ENCODE measurements around the gene CFAP52. TPM values are rescaled to one million over a fixed set of nuclear protein-coding genes. Genes with fewer than 3 reads are reported as not detected.

Gene CFAP52
- under 0.01 TPM in 1 of 2 replicates, not detected in the other for total RNA-seq (2012; rRNA removed)

- H3K4me2 ChIP-seq (ENCODE audit: low read length): peak within 1 kb of the TSS; percentile 94
- no peaks in the 10 kb centered on the region for H3K27me3 ChIP-seq (ENCODE audit: control insufficient read depth, insufficient read depth, low read length)
- peak within 1 kb of the TSS; percentile 87 for H3K9ac ChIP-seq (ENCODE audit: low read depth, low read length)
- peaks cover 6% of the 10 kb centered on the region for H3K4me1 ChIP-seq (ENCODE audit: control insufficient read depth, insufficient read depth, low read length)
- no peaks in the 10 kb centered on the region for H3K9me3 ChIP-seq (replicated peaks; ENCODE audit: low read length)
- H3K4me3 ChIP-seq (ENCODE audit: low read length): peak within 1 kb of the TSS; percentile 77
- no peaks in the 10 kb centered on the region for H3K36me3 ChIP-seq (ENCODE audit: insufficient read depth, low read length)
These were observed at the start of gene CFAP52 for GRCh38 chr17:9576521-9577372. Gene CFAP52, plus strand, starts transcription at chr17:9576642. Its CDS starts 54 bp downstream, at chr17:9576696.

GRCh38 chr17:9527788-9528187, 48.7 kb upstream of the CFAP52 start:
- H3K9ac ChIP-seq (ENCODE audit: low read depth, low read length): no peak overlapping the region
- no peak overlapping the region for H3K4me3 ChIP-seq (ENCODE audit: low read length)
- no peaks in the 10 kb centered on the region for H3K27me3 ChIP-seq (ENCODE audit: control insufficient read depth, insufficient read depth, low read length)
- H3K4me1 ChIP-seq (ENCODE audit: control insufficient read depth, insufficient read depth, low read length): no peaks in the 10 kb centered on the region
- H3K9me3 ChIP-seq (replicated peaks; ENCODE audit: low read length): no peaks in the 10 kb centered on the region
- no peaks in the 10 kb centered on the region for H3K36me3 ChIP-seq (ENCODE audit: insufficient read depth, low read length)
- H3K4me2 ChIP-seq (ENCODE audit: low read length): no peak overlapping the region

- Histone ChIP-seq H3K36me3 (ENCODE audit: insufficient read depth, low read length) (no peaks in the 10 kb centered on the region), H3K9me3 (replicated peaks; ENCODE audit: low read length) (no peaks in the 10 kb centered on the region), H3K4me1 (ENCODE audit: control insufficient read depth, insufficient read depth, low read length) (no peaks in the 10 kb centered on the region), H3K4me3 (ENCODE audit: low read length) (no peak overlapping the region), H3K4me2 (ENCODE audit: low read length) (no peak overlapping the region), H3K27me3 (ENCODE audit: control insufficient read depth, insufficient read depth, low read length) (no peaks in the 10 kb centered on the region), H3K9ac (ENCODE audit: low read depth, low read length) (no peak overlapping the region)
These were observed 47.3 kb upstream of the CFAP52 start for GRCh38 chr17:9529033-9529700.

- no peaks in the 10 kb centered on the region for H3K4me1 ChIP-seq (ENCODE audit: control insufficient read depth, insufficient read depth, low read length)
- H3K36me3 ChIP-seq (ENCODE audit: insufficient read depth, low read length): no peaks in the 10 kb centered on the region
- H3K4me2 ChIP-seq (ENCODE audit: low read length): no peak overlapping the region
- no peak overlapping the region for H3K4me3 ChIP-seq (ENCODE audit: low read length)
- no peaks in the 10 kb centered on the region for H3K27me3 ChIP-seq (ENCODE audit: control insufficient read depth, insufficient read depth, low read length)
- H3K9ac ChIP-seq (ENCODE audit: low read depth, low read length): no peak overlapping the region
- H3K9me3 ChIP-seq (replicated peaks; ENCODE audit: low read length): no peaks in the 10 kb centered on the region
These were observed 45.4 kb upstream of the CFAP52 start for GRCh38 chr17:9531034-9531433.

GRCh38 chr17:9532715-9533114, 43.7 kb upstream of the CFAP52 start:
- Histone ChIP-seq H3K27me3 (ENCODE audit: control insufficient read depth, insufficient read depth, low read length) (no peaks in the 10 kb centered on the region), H3K4me3 (ENCODE audit: low read length) (no peak overlapping the region), H3K9me3 (replicated peaks; ENCODE audit: low read length) (no peaks in the 10 kb centered on the region), H3K4me1 (ENCODE audit: control insufficient read depth, insufficient read depth, low read length) (no peaks in the 10 kb centered on the region), H3K4me2 (ENCODE audit: low read length) (no peak overlapping the region), H3K9ac (ENCODE audit: low read depth, low read length) (no peak overlapping the region), H3K36me3 (ENCODE audit: insufficient read depth, low read length) (no peaks in the 10 kb centered on the region)

GRCh38 chr17:9533441-9533840, 43.0 kb upstream of the CFAP52 start:
- Histone ChIP-seq H3K4me1 (ENCODE audit: control insufficient read depth, insufficient read depth, low read length) (no peaks in the 10 kb centered on the region), H3K9ac (ENCODE audit: low read depth, low read length) (no peak overlapping the region), H3K27me3 (ENCODE audit: control insufficient read depth, insufficient read depth, low read length) (no peaks in the 10 kb centered on the region), H3K4me3 (ENCODE audit: low read length) (no peak overlapping the region), H3K36me3 (ENCODE audit: insufficient read depth, low read length) (no peaks in the 10 kb centered on the region), H3K4me2 (ENCODE audit: low read length) (no peak overlapping the region), H3K9me3 (replicated peaks; ENCODE audit: low read length) (no peaks in the 10 kb centered on the region)

- Histone ChIP-seq H3K4me3 (ENCODE audit: low read length) (no peak overlapping the region), H3K27me3 (ENCODE audit: control insufficient read depth, insufficient read depth, low read length) (no peaks in the 10 kb centered on the region), H3K4me2 (ENCODE audit: low read length) (no peak overlapping the region), H3K9me3 (replicated peaks; ENCODE audit: low read length) (no peaks in the 10 kb centered on the region), H3K36me3 (ENCODE audit: insufficient read depth, low read length) (peaks cover under 1% of the 10 kb centered on the region), H3K4me1 (ENCODE audit: control insufficient read depth, insufficient read depth, low read length) (no peaks in the 10 kb centered on the region), H3K9ac (ENCODE audit: low read depth, low read length) (no peak overlapping the region)
These were observed 40.4 kb upstream of the CFAP52 start for GRCh38 chr17:9536061-9536460.

GRCh38 chr17:9537177-9537776, 39.2 kb upstream of the CFAP52 start:
- Histone ChIP-seq H3K4me1 (ENCODE audit: control insufficient read depth, insufficient read depth, low read length) (no peaks in the 10 kb centered on the region), H3K9me3 (replicated peaks; ENCODE audit: low read length) (no peaks in the 10 kb centered on the region)

GRCh38 chr17:9538626-9539025, 37.8 kb upstream of the CFAP52 start:
- H3K9ac ChIP-seq (ENCODE audit: low read depth, low read length): no peak overlapping the region
- H3K9me3 ChIP-seq (replicated peaks; ENCODE audit: low read length): no peaks in the 10 kb centered on the region
- H3K4me1 ChIP-seq (ENCODE audit: control insufficient read depth, insufficient read depth, low read length): no peaks in the 10 kb centered on the region
- H3K4me3 ChIP-seq (ENCODE audit: low read length): no peak overlapping the region
- no peaks in the 10 kb centered on the region for H3K27me3 ChIP-seq (ENCODE audit: control insufficient read depth, insufficient read depth, low read length)
- no peak overlapping the region for H3K4me2 ChIP-seq (ENCODE audit: low read length)
- H3K36me3 ChIP-seq (ENCODE audit: insufficient read depth, low read length): peaks cover 2% of the 10 kb centered on the region

More at GRCh38 chr17:9537177-9537776, 39.2 kb upstream of the CFAP52 start:
- H3K4me3 ChIP-seq (ENCODE audit: low read length): no peak overlapping the region
- H3K4me2 ChIP-seq (ENCODE audit: low read length): no peak overlapping the region
- H3K27me3 ChIP-seq (ENCODE audit: control insufficient read depth, insufficient read depth, low read length): no peaks in the 10 kb centered on the region
- no peak overlapping the region for H3K9ac ChIP-seq (ENCODE audit: low read depth, low read length)
- H3K36me3 ChIP-seq (ENCODE audit: insufficient read depth, low read length): peaks cover 2% of the 10 kb centered on the region

- Histone ChIP-seq H3K27me3 (ENCODE audit: control insufficient read depth, insufficient read depth, low read length) (no peaks in the 10 kb centered on the region), H3K4me1 (ENCODE audit: control insufficient read depth, insufficient read depth, low read length) (no peaks in the 10 kb centered on the region), H3K9ac (ENCODE audit: low read depth, low read length) (no peak overlapping the region), H3K36me3 (ENCODE audit: insufficient read depth, low read length) (peaks cover 2% of the 10 kb centered on the region), H3K9me3 (replicated peaks; ENCODE audit: low read length) (no peaks in the 10 kb centered on the region), H3K4me3 (ENCODE audit: low read length) (no peak overlapping the region), H3K4me2 (ENCODE audit: low read length) (no peak overlapping the region)
These were observed 34.7 kb upstream of the CFAP52 start for GRCh38 chr17:9541718-9542117.

GRCh38 chr17:9544221-9544620, 32.2 kb upstream of the CFAP52 start:
- H3K36me3 ChIP-seq (ENCODE audit: insufficient read depth, low read length): peaks cover 2% of the 10 kb centered on the region
- no peaks in the 10 kb centered on the region for H3K4me1 ChIP-seq (ENCODE audit: control insufficient read depth, insufficient read depth, low read length)
- H3K4me3 ChIP-seq (ENCODE audit: low read length): no peak overlapping the region
- H3K9ac ChIP-seq (ENCODE audit: low read depth, low read length): no peak overlapping the region
- H3K4me2 ChIP-seq (ENCODE audit: low read length): no peak overlapping the region
- no peaks in the 10 kb centered on the region for H3K27me3 ChIP-seq (ENCODE audit: control insufficient read depth, insufficient read depth, low read length)
- H3K9me3 ChIP-seq (replicated peaks; ENCODE audit: low read length): no peaks in the 10 kb centered on the region
